A549 treated with Hydrocortisone at 1 μM for 4 hours (cell line): ENCODE data around the gene SLC2A3. TPM values are rescaled to one million over a fixed set of nuclear protein-coding genes. Genes with fewer than 3 reads are reported as not detected.

Experiments
- total RNA-seq: library from RNA; stranded (reverse); fragments of 200-300 nt; extraction: Qiagen RNA extraction; gene quantifications from 5 replicates; pipeline ENCODE4 v1.2.3, GENCODE V29; 2022

The SLC2A3 gene
- total RNA-seq = 4.3 to 7.1 TPM (median 5.3 TPM) in 5 replicates

DNA sequence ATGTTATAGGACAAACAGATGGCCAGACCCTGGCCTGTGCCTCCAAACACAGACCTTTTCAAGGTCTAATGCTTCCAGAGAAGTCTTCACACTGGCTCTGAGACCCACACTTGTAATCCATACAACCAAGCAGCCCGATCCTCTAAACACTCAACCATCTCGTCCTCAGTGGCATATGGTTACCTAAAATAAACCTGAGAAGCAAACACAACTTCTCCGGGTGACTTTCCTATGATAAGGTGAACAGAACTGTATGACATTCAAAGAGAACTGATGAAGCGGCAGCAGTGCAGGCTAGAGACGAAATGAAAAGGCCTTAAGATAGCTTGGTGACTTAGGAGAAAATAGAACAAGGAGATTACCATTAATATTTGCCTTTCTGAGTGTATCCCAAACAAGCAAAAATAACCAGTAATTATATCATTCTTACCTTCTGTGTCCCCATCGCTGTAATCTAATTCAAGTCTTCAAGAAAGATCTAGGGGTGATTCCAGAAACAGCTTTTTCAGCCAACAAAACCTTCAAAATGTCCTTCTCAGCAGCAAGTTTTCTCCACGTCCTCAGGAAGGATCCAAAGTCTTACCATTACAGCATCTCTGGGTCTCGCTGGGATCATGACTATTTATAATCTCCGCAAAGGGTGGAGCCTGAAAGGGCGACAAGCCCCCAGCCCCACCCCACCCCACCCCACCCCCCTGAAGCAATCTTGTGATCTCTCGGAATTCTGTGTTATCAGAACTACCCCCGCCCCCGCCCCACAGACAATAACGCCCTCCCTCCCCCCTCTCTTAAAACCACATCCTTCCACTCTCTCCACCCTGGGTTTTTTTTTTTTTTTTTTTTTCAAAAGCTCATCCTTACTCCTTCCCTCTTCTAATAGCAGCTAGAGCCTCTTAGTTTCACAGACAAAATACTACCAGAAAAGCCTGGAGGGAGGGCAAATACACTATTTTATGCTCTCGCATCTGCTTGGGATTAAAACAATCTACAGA, at the start of gene SLC2A3:
Gene SLC2A3 (minus strand): TSS at position 598 of the 992 bp plus-strand sequence. CDS start 153 bp downstream, at position 445.

DNA sequence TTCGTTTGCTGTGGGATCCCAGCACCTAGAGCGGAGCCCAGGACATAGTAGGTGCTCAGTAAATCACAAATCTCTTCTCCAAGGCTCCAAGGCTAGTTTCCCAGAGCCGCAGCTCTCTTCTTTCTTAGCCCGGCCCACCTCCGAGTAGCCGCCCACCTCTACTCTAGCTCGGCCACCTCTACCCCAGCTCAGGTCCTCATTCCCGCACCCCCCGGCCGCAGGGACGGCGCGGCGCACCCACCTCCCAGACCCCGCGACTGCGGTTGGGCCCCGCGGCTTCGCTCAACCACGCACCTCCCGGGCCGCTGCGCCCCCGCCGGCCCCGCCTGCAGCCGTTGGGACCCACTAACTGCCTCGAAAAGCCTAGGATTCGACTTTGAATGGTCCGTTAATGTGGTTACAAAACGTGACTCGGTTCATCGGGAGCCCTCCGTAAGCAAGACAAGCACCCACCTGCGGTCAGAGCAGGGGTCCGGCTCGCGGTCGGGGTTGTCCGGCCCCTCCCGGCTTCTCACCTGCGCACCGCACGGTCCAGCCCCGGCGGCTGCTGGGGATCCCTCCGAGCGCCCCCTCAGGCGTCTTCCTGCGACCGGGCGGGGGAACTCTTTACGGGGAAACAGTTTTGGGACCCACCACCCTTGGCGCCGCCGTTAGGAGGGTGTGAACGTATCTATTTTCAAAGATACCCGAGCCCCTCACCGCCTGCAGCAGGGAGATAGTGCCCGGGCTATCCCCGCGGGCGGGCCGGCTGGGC, 63.2 kb downstream of the SLC2A3 start, which contains the start of gene SLC2A14:
Gene SLC2A14 (minus strand): TSS at position 350 of the 754 bp plus-strand sequence. CDS start 3,035 bp downstream, outside the sequence.

Other genes starting within 250 kb of the SLC2A3 start
- not detected in 5 replicates for gene GDF3, start 240.4 kb downstream of the SLC2A3 start, total RNA-seq
- gene DPPA3, start 224.8 kb downstream of the SLC2A3 start, total RNA-seq = not detected in 5 replicates
- not detected in 5 replicates for gene CLEC4C, start 188.8 kb downstream of the SLC2A3 start, total RNA-seq
- not detected in 5 replicates for gene NANOGNB, start 171.0 kb downstream of the SLC2A3 start, total RNA-seq
- gene NANOG, start 146.8 kb downstream of the SLC2A3 start, total RNA-seq = not detected in 5 replicates
- gene SLC2A14, start 63.3 kb downstream of the SLC2A3 start, total RNA-seq = 0.35 to 0.63 TPM (median 0.39 TPM) in 5 replicates
- 6.5 to 10.6 TPM (median 8.9 TPM) in 5 replicates for gene FOXJ2, start 96.5 kb upstream of the SLC2A3 start, total RNA-seq
- gene C3AR1, start 130.2 kb upstream of the SLC2A3 start, total RNA-seq = not detected in 5 replicates
- gene NECAP1, start 146.1 kb upstream of the SLC2A3 start, total RNA-seq = 13.2 to 22.9 TPM (median 15.2 TPM) in 5 replicates
- gene CLEC4A, start 187.4 kb upstream of the SLC2A3 start, total RNA-seq = 0.21 TPM in 1 of 5 replicates, not detected in the others
- gene ZNF705A, start 220.8 kb upstream of the SLC2A3 start, total RNA-seq = not detected in 5 replicates